H9 (cell line): ENCODE data around the gene NPAS3. TPM values are rescaled to one million over a fixed set of nuclear protein-coding genes. Genes with fewer than 3 reads are reported as not detected.

Source experiments
- DNase-seq: peaks from one replicate; pipeline ENCODE4 v3.0.0-alpha.2; 2017
- H2AFZ ChIP-seq: one replicate; pipeline ENCODE4 v1.6.1; 2013; ENCODE audit warnings: mild to moderate bottlenecking, low read length, control low read depth, moderate library complexity
- H2AK5ac ChIP-seq: 2 replicates; pipeline ENCODE4 v1.6.1; 2013; ENCODE audit warnings: low read length, control low read depth, mixed read lengths; ENCODE audit not compliant: insufficient read length
- H2BK120ac ChIP-seq: one replicate; pipeline ENCODE4 v1.6.1; 2013; ENCODE audit warnings: low read depth, mild to moderate bottlenecking, low read length, control low read depth, inconsistent platforms; ENCODE audit not compliant: poor library complexity, severe bottlenecking
- H2BK12ac ChIP-seq: 2 replicates; pipeline ENCODE4 v1.6.1; 2013; ENCODE audit warnings: low read length, control low read depth, mixed read lengths, low read depth; ENCODE audit not compliant: insufficient read length
- H2BK15ac ChIP-seq: 2 replicates; pipeline ENCODE4 v1.6.1; 2013; ENCODE audit warnings: low read depth, low read length, control low read depth
- H2BK20ac ChIP-seq: one replicate; pipeline ENCODE4 v1.6.1; 2013; ENCODE audit warnings: low read depth, mild to moderate bottlenecking, low read length, control low read depth, inconsistent platforms; ENCODE audit not compliant: poor library complexity, severe bottlenecking
- H2BK5ac ChIP-seq: 2 replicates; pipeline ENCODE4 v1.6.1; 2013; ENCODE audit warnings: low read length, control low read depth, mixed read lengths; ENCODE audit not compliant: insufficient read length
- H3K14ac ChIP-seq: 2 replicates; pipeline ENCODE4 v1.6.1; 2013; ENCODE audit warnings: low read length, control low read depth; ENCODE audit not compliant: insufficient read depth
- H3K18ac ChIP-seq: 2 replicates; pipeline ENCODE4 v1.6.1; 2013; ENCODE audit warnings: low read depth, mild to moderate bottlenecking, mixed read lengths, low read length, control low read depth; ENCODE audit not compliant: insufficient read length
- H3K23ac ChIP-seq: 2 replicates; pipeline ENCODE4 v1.6.1; 2013; ENCODE audit warnings: low read length, control low read depth, mixed read lengths, low read depth; ENCODE audit not compliant: insufficient read length
- H3K23me2 ChIP-seq: 2 replicates; pipeline ENCODE4 v1.6.1; 2013; ENCODE audit warnings: low read depth, mild to moderate bottlenecking, mixed read lengths, low read length, control low read depth; ENCODE audit not compliant: insufficient read length, poor library complexity, severe bottlenecking
- H3K27ac ChIP-seq: 2 replicates; pipeline ENCODE4 v1.5.1; 2013; ENCODE audit warnings: low read length, control low read depth, mixed read lengths, low read depth; ENCODE audit not compliant: insufficient read length
- H3K27me3 ChIP-seq: 2 replicates; pipeline ENCODE4 v1.6.1; 2013; ENCODE audit warnings: low read length, control low read depth, inconsistent platforms; ENCODE audit not compliant: insufficient read depth
- H3K4ac ChIP-seq: 2 replicates; pipeline ENCODE4 v1.6.1; 2013; ENCODE audit warnings: low read depth, mild to moderate bottlenecking, control low read depth, inconsistent platforms, low read length, moderate library complexity
- H3K4me1 ChIP-seq: 2 replicates; pipeline ENCODE4 v1.6.1; 2013; ENCODE audit warnings: low read length, control low read depth, inconsistent platforms; ENCODE audit not compliant: insufficient read depth
- H3K4me2 ChIP-seq: 2 replicates; pipeline ENCODE4 v1.6.1; 2013; ENCODE audit warnings: low read length, control low read depth, mixed read lengths; ENCODE audit not compliant: insufficient read length, insufficient read depth
- H3K56ac ChIP-seq: 2 replicates; pipeline ENCODE4 v1.6.1; 2013; ENCODE audit warnings: low read depth, mild to moderate bottlenecking, mixed read lengths, low read length, control low read depth; ENCODE audit not compliant: insufficient read length
- H3K79me1 ChIP-seq: 2 replicates; pipeline ENCODE4 v1.6.1; 2013; ENCODE audit warnings: low read depth, mild to moderate bottlenecking, moderate library complexity, low read length, control low read depth, inconsistent platforms; ENCODE audit not compliant: insufficient read depth, poor library complexity, severe bottlenecking
- H3K79me2 ChIP-seq: 2 replicates; pipeline ENCODE4 v1.6.1; 2013; ENCODE audit warnings: low read length, control low read depth, inconsistent platforms; ENCODE audit not compliant: insufficient read depth
- H3K9ac ChIP-seq: 2 replicates; pipeline ENCODE4 v1.6.1; 2013; ENCODE audit warnings: low read length, control low read depth, mixed read lengths; ENCODE audit not compliant: insufficient read length; ENCODE audit errors: extremely low read depth
- H3K9me3 ChIP-seq: one replicate; pipeline ENCODE4 v1.6.1; 2013; ENCODE audit warnings: low read depth, low read length, inconsistent platforms; ENCODE audit not compliant: control insufficient read depth
- H3T11ph ChIP-seq: one replicate; pipeline ENCODE4 v1.6.1; 2013; ENCODE audit warnings: mild to moderate bottlenecking, low read length, control low read depth, inconsistent platforms
- H4K20me1 ChIP-seq: one replicate; pipeline ENCODE4 v1.6.1; 2013; ENCODE audit not compliant: control insufficient read depth, insufficient read length, insufficient read depth
- H4K5ac ChIP-seq: 2 replicates; pipeline ENCODE4 v1.6.1; 2013; ENCODE audit warnings: low read depth, mild to moderate bottlenecking, mixed read lengths, low read length, control low read depth; ENCODE audit not compliant: insufficient read length
- H4K8ac ChIP-seq: replicated peaks from 2 replicates; pipeline ENCODE4 v1.6.1; 2013; ENCODE audit warnings: low read length, control low read depth, mixed read lengths, low read depth; ENCODE audit not compliant: insufficient read length
- H4K91ac ChIP-seq: 2 replicates; pipeline ENCODE4 v1.6.1; 2013; ENCODE audit warnings: low read depth, mild to moderate bottlenecking, moderate library complexity, mixed read lengths, low read length, control low read depth; ENCODE audit not compliant: insufficient read length
- H3K27ac Mint-ChIP-seq, 3 experiments: 2 replicates in 2 of 3; 3 replicates in 1 of 3; pipeline ENCODE4 v1.8.0; 2020 to 2021; ENCODE audit warnings: mixed read lengths in 3 of 3, mild to moderate bottlenecking in 1 of 3, moderate library complexity in 1 of 3
- H3K27me3 Mint-ChIP-seq: 2 replicates; pipeline ENCODE4 v1.8.0; 2021; ENCODE audit warnings: low read depth, mild to moderate bottlenecking, moderate library complexity, mixed read lengths
- H3K36me3 Mint-ChIP-seq, 3 experiments: 2 replicates in 2 of 3; 3 replicates in 1 of 3; pipeline ENCODE4 v1.8.0; 2020 to 2021; ENCODE audit warnings: low read depth in 3 of 3, mixed read lengths in 3 of 3; ENCODE audit not compliant: insufficient read depth in 1 of 3
- H3K4me1 Mint-ChIP-seq, 2 experiments: 2 replicates each; pipeline ENCODE4 v1.8.0; 2020; ENCODE audit warnings: mixed read lengths in 2 of 2
- H3K4me3 Mint-ChIP-seq, 2 experiments: 2 replicates in 1 of 2; 3 replicates in 1 of 2; pipeline ENCODE4 v1.8.0; 2020 to 2021; ENCODE audit warnings: mild to moderate bottlenecking in 2 of 2, mixed read lengths in 2 of 2, moderate library complexity in 1 of 2
- H3K9me3 Mint-ChIP-seq, 2 experiments: 2 replicates in 1 of 2; 3 replicates in 1 of 2; pipeline ENCODE4 v1.8.0; 2020; ENCODE audit warnings: mild to moderate bottlenecking in 2 of 2, mixed read lengths in 2 of 2, moderate library complexity in 1 of 2
- CTCF ChIP-seq: fragments of 200-600 bp; sonication (generic); conservative IDR thresholded peaks from 3 replicates; pipeline ENCODE4 v1.8.0; 2021; ENCODE audit warnings: antibody characterized with exemption, mild to moderate bottlenecking
- WGBS: extraction: QIAGEN DNeasy Blood & Tissue Kit; methylation state at CpG from one replicate; pipeline ENCODE4 v1.1.7; 2013; ENCODE audit warnings: missing lambda C conversion rate, low lambda C conversion rate, mixed read lengths; ENCODE audit not compliant: insufficient read length; ENCODE audit errors: extremely low coverage; 5-methylcytosine and 5-hydroxymethylcytosine counted together
- total RNA-seq: library from RNA; stranded (reverse); gene quantifications from 2 replicates; pipeline ENCODE4 v1.2.1, GENCODE V29; 2021

NPAS3 gene
- total RNA-seq, 1 experiment from 2014 or later = 0.17 TPM

- Histone ChIP-seq H3K79me1 (no peaks in the 10 kb centered on the region), H3K56ac (no peak overlapping the region), H2BK120ac (peak overlapping the region; percentile 49), H4K91ac (no peak overlapping the region), H2BK5ac (no peak overlapping the region), H2AK5ac (no peak overlapping the region), H4K8ac (no peak overlapping the region), H3K27ac (no peak overlapping the region), H3K9ac (no peak overlapping the region), H3K27me3 (no peaks in the 10 kb centered on the region), H2AFZ (no peak overlapping the region), H3T11ph (no peak overlapping the region), H2BK20ac (no peak overlapping the region), H3K4me2 (no peak overlapping the region), H3K4me1 (peaks cover 3% of the 10 kb centered on the region; the same call in 1 of the 2 replicates), H2BK12ac (no peak overlapping the region), H3K14ac (no peak overlapping the region), H3K23ac (no peak overlapping the region), H3K79me2 (no peaks in the 10 kb centered on the region), H2BK15ac (no peak overlapping the region), H3K9me3 (no peaks in the 10 kb centered on the region), H4K5ac (no peak overlapping the region), H3K18ac (no peak overlapping the region), H3K23me2 (no peaks in the 10 kb centered on the region), H3K4ac (no peak overlapping the region), H4K20me1 (no peaks in the 10 kb centered on the region)
- no CpG with 5 or more reads among the region's 2 CpGs for WGBS
- Mint-ChIP-seq H3K27ac (no peak overlapping the region), H3K36me3 (no peaks in the 10 kb centered on the region; a peak in 1 of 7 replicates), H3K9me3 (no peaks in the 10 kb centered on the region), H3K27me3 (no peaks in the 10 kb centered on the region), H3K4me1 (peaks cover 23% of the 10 kb centered on the region in 2 experiments), H3K4me3 (no peak overlapping the region)
- TF ChIP-seq CTCF = no peak
- DNase-seq = no peak
These were observed 708.1 kb downstream of the NPAS3 start for GRCh38 chr14:33646692-33647260.
